ENCODE results near the gene MAPK12. TPM values are rescaled to one million over a fixed set of nuclear protein-coding genes. Genes with fewer than 3 reads are reported as not detected.

MAPK12 gene
- total and polyA plus RNA-seq, 2 experiments from 2014 or later: 12.5 to 33.8 TPM

DNA sequence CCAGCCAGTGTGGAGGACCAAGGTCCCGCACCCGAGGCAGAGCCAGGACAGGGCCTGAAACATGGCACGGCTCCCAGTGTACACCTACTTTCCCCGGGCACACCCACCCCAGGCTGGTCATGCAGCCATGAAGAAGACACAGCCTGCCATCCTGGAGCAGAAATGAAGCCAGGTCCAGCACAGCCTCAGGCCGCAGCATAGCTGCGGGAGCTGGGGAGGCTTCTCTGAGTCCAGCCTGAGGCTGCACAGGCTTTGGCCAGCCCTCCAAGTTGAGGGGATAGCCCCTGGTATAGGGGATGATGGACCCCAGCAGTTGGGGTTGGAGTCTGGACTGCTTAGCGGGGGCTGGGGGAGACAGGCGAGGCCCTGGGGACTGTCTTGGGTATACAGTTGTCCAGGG lies 7.5 kb downstream of the MAPK12 start:
- H3K9me2 ChIP-seq (replicated peaks; ENCODE audit: insufficient read depth): no peaks in the 10 kb centered on the region
- H4K20me1 ChIP-seq (ENCODE audit: insufficient read depth, poor library complexity, severe bottlenecking): no peaks in the 10 kb centered on the region
- H3K27ac ChIP-seq: no peak overlapping the region
- peaks cover 10% of the 10 kb centered on the region for H3K79me2 ChIP-seq
- peaks cover 13% of the 10 kb centered on the region for H3K4me1 ChIP-seq (ENCODE audit: insufficient read depth)
- no peaks in the 10 kb centered on the region for H3K9me3 ChIP-seq (ENCODE audit: low read depth)
- no peaks in the 10 kb centered on the region for H3K36me3 ChIP-seq (replicated peaks; ENCODE audit: insufficient read depth, low read depth)
- DNase-seq (ENCODE audit: low spot score): no peak
- no peaks in the 10 kb centered on the region for H3K27me3 ChIP-seq
- 90% methylated on average over 8 of the region's 8 CpGs for WGBS (ENCODE audit: low lambda C conversion rate, missing lambda C conversion rate)
- H3K4me2 ChIP-seq: no peak overlapping the region
- no peak overlapping the region for H2AFZ ChIP-seq
- TF ChIP-seq EZH2 (IDR thresholded peaks at IDR 0.05; ENCODE audit: borderline replicate concordance) (no peak), EZH2phosphoT487 (IDR thresholded peaks at IDR 0.05; ENCODE audit: low read depth, severe bottlenecking, unreplicated experiment) (no peak)
- TF ChIP-seq, protein P1, sequence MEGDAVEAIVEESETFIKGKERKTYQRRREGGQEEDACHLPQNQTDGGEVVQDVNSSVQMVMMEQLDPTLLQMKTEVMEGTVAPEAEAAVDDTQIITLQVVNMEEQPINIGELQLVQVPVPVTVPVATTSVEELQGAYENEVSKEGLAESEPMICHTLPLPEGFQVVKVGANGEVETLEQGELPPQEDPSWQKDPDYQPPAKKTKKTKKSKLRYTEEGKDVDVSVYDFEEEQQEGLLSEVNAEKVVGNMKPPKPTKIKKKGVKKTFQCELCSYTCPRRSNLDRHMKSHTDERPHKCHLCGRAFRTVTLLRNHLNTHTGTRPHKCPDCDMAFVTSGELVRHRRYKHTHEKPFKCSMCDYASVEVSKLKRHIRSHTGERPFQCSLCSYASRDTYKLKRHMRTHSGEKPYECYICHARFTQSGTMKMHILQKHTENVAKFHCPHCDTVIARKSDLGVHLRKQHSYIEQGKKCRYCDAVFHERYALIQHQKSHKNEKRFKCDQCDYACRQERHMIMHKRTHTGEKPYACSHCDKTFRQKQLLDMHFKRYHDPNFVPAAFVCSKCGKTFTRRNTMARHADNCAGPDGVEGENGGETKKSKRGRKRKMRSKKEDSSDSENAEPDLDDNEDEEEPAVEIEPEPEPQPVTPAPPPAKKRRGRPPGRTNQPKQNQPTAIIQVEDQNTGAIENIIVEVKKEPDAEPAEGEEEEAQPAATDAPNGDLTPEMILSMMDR (IDR thresholded peaks at IDR 0.05; ENCODE audit: poor library complexity): no peak
- H3K4me3 ChIP-seq: no peak overlapping the region

DNA sequence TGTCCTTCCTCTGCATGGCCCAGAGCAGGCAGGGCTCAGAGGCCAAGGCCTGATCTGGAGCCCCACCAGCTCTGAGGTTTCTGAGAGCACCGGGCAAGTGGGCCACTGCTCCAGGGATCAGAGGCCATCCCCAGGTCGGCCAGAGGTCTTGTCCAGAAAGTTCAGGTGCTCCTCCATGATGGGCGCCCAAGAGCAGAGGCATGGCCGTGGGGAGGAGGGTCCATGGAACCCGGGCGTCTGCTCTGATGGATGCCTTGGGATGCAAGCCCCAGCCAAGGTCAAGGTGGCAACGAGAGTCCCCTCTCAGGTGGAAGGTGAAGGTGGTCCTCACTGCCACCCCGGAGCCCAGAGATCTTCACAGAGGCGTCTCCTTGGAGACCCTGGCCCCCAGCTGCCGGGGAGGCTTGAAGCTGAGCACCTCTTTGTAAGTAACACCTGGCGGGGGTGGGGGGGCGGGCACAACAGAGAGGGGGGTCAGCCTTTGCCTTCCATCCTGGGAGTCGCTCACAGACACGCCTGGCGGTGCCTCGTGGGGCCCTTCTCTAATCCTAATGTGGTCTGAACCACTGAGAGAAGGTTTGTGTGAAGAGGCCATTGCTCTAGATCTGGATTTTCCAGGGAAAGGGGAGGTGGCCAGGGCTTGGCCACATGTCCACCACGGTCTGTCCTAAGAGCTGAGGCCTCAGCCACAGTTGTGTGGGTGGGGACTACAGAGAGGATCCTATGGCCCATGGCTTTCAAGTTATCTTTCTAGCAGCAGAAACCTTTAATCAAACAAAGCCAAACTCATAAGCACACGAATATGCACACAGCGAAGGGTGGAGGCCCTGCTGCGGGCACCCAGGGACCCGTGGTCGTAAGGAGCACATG lies 8.2 kb downstream of the MAPK12 start:
- Histone ChIP-seq H4K20me1 (ENCODE audit: insufficient read depth, poor library complexity, severe bottlenecking) (no peaks in the 10 kb centered on the region), H3K4me2 (no peak overlapping the region), H3K27me3 (no peaks in the 10 kb centered on the region), H3K36me3 (replicated peaks; ENCODE audit: insufficient read depth, low read depth) (no peaks in the 10 kb centered on the region), H3K27ac (no peak overlapping the region), H3K9me2 (replicated peaks; ENCODE audit: insufficient read depth) (no peaks in the 10 kb centered on the region), H2AFZ (no peak overlapping the region), H3K79me2 (peaks cover 10% of the 10 kb centered on the region), H3K4me1 (ENCODE audit: insufficient read depth) (peaks cover 13% of the 10 kb centered on the region), H3K9me3 (ENCODE audit: low read depth) (no peaks in the 10 kb centered on the region), H3K4me3 (no peak overlapping the region)
- no peak for DNase-seq (ENCODE audit: low spot score)
- WGBS (ENCODE audit: low lambda C conversion rate, missing lambda C conversion rate): 91% methylated on average over 18 of the region's 22 CpGs
- TF ChIP-seq EZH2 (IDR thresholded peaks at IDR 0.05; ENCODE audit: borderline replicate concordance) (no peak), EZH2phosphoT487 (IDR thresholded peaks at IDR 0.05; ENCODE audit: low read depth, severe bottlenecking, unreplicated experiment) (no peak)
- TF ChIP-seq, protein P1 (IDR thresholded peaks at IDR 0.05; ENCODE audit: poor library complexity): no peak

DNA sequence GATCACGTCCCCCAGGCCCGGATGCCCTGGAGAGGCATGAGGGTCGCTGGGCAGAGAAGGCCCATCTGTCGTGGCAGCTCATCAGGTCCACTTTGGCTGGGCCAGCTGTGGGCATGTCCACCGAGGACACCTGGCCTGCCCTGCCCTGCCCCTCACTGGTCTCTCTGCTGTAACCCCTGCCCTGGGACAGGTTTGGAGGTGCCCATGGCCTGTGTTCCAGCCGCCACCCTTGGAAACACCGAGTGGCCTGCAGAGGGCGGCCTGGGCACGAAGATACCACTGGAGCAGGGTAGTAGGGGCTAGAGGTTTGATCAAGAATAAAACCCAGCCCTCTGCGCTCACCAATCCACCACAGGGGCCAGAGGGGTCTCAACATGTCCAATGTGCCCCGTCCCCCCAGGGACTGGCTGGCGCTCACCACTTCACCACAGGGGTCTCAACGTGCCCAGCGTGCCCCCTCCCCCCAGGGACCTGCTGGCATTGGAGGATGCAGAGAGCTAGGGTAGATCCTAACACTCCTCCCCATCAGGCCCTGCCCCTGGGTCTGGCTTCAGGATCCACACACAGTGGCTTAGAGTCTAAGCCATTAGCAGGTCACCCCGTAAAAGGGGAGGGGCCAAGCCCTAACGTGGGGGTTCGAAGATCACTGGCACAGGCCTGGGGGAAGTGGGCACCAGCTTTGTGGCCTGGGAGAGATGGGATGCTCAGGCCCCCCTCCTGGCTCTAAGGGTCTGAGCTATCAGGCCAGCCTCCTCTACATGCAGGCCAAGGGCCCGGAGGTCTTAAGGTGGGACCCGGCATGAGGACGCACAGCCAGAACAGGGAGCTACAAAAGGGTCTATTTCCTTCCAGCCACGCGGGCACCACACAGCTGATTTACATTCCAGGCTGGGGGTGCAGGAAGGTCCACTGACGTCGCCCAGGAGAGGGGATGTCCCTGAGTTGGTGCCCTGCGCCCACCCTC lies 9.1 kb downstream of the MAPK12 start:
- no peak for TF ChIP-seq EZH2 (IDR thresholded peaks at IDR 0.05; ENCODE audit: borderline replicate concordance)
- TF ChIP-seq, protein P1 (IDR thresholded peaks at IDR 0.05; ENCODE audit: poor library complexity): peak; percentile 66
- no peak for TF ChIP-seq EZH2phosphoT487 (IDR thresholded peaks at IDR 0.05; ENCODE audit: low read depth, severe bottlenecking, unreplicated experiment)
- H3K4me2 ChIP-seq: no peak overlapping the region
- peak; percentile 80 for DNase-seq (ENCODE audit: low spot score)
- H3K4me1 ChIP-seq (ENCODE audit: insufficient read depth): peaks cover 13% of the 10 kb centered on the region
- H3K9me3 ChIP-seq (ENCODE audit: low read depth): no peaks in the 10 kb centered on the region
- 67% methylated on average over 25 of the region's 25 CpGs for WGBS (ENCODE audit: low lambda C conversion rate, missing lambda C conversion rate)
- H3K9me2 ChIP-seq (replicated peaks; ENCODE audit: insufficient read depth): no peaks in the 10 kb centered on the region
- peaks cover 13% of the 10 kb centered on the region for H3K79me2 ChIP-seq
- no peak overlapping the region for H2AFZ ChIP-seq
- H3K4me3 ChIP-seq: no peak overlapping the region
- no peaks in the 10 kb centered on the region for H3K27me3 ChIP-seq
- H4K20me1 ChIP-seq (ENCODE audit: insufficient read depth, poor library complexity, severe bottlenecking): no peaks in the 10 kb centered on the region
- H3K27ac ChIP-seq: no peak overlapping the region
- no peaks in the 10 kb centered on the region for H3K36me3 ChIP-seq (replicated peaks; ENCODE audit: insufficient read depth, low read depth)

All from hepatocyte (in vitro differentiated cells).